Activated CD4-positive, alpha-beta T cell treated with anti-CD3 and anti-CD28 coated beads for 1 hour (primary cell): ENCODE results near the gene HRH2.
"Not testable (repeated sequence)": the region's sequence is repeated elsewhere in the genome, so short reads cannot be mapped to it uniquely, and the experiment has no call there.

ENCODE experiments used
- DNase-seq: peaks from one replicate; pipeline ENCODE4 v3.0.0-alpha.2; 2020

HRH2 gene

DNA sequence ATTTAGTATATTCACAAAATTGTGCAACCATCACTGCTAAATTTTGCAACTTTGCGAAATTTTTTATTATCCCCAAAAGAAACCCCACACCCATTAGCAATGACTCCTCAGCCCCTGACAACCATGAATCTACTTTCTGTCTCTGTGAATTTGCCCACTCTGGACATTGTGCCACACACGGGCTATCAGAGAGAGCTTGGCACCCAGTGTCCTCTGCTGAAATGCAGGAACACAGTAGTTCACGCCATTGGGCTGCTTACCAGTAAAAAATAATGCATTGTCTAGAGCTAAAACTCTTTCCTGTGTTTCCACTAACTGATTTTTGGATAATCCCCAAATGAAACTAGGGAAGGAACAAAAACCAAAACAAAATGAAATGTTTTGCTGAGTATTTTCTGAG lies 60.0 kb downstream of the HRH2 start:
- no peak for DNase-seq

DNA sequence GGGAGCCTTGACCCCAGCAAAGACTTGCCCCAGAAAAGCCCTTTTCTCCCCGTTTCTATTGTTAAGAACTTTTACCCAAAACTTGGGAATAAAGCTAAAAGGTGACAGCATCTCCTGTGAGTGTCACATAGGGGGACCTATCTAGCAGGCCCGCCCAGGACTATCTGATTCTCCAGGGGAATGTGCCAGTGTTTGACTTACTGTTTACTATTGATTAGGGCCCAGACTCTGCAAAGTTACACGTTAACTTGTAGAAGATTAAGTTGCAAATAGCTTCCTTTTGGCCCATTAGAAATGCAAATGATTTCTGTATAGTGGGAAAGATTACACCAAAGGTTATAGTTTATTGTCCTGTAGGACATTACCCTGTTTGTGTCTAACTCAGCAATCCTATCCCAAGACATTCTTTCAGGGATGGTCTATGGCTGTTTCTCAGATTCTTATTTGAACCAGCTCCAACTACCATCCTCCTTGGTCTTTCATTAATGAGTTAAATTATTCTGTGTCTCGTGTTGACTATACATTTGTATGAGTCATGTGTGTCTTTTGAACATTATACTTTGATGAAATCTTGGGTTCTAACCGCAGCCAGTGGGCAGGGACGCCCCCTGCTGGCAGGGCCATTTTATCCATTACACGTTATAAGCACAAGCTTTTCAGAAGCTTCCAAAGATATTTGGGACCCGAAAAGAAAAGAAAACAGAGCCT lies 60.7 kb downstream of the HRH2 start:
- peak; percentile 43 for DNase-seq

DNA sequence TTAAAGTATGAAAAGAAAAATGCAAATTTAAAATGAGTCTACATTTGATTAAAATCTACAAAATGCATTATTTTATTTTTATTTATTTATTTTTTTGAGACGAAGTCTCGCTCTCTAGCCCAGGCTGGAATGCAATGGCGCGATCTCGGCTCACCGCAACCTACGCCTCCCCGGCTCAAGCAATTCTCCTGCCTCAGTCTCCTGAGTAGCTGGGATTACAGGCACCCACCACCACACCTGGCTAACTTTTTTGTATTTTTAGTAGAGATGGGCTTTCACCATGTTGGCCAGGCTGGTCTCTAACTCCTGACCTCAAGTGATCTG lies 61.2 kb downstream of the HRH2 start:
- not testable (repeated sequence) for DNase-seq

DNA sequence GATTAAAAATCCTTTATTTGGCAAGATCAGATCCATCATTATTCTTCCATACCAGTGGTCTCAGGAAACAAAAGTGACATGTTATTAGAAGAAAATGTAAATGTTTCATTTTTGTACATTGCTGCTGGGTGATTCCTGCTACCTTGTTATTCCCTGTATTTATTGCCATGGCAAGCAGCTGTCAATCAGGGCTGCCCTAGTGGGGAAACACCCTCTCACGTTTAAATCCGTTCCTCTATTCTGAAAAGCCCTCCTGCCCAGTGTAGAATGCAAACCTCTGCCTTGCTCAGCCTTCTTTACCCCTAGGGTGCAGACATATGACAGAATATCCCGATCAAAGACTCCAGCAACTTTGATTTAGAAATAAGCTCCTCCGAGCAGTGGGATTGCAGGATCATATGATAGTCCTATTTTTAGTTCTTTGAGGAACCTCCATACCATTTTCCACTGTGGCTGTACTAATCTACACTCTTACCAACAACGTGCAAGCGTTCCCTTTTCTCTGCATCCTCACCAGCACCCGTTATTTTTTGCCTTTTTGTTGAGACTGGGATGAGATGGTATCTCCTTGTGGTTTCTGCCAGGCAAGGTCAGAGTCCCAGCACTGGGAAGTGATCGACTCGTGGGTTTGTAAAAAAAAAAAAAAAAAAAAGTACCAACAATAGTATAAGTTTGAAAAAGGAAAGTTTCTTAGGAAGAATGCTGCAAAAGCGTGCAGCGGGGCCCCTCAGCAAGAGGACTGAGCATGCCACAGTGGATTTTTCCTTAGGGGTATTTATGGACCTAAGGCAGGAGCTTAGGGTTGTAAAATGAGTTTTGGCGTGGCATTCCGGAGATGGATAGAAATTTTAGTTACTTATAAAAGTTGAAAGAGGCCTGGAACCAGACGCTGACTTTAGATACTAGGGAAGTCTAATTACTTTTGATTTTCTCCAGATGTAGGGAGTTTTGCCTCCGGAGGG lies 66.7 kb downstream of the HRH2 start:
- DNase-seq, result no peak

DNA sequence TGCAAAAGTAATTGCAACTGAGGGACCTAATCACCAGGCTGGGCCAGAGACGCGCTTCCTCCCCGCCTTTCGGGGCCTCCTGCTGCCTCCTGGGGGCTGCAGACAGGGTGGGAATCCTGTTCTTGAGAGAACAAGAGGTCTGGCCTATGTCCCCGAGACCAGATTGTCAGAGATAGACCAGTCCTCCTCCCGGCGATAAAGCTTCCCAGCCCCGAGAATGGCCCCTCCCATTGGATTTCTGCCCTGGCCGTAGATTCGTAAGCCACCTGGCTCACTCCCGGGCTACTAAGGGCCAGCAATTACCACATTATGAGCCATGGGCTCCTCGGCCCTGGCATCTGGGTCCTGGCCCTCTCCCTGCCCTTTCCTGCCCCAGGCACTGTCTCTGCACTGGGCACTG lies 70.4 kb downstream of the HRH2 start:
- DNase-seq, result no peak

DNA sequence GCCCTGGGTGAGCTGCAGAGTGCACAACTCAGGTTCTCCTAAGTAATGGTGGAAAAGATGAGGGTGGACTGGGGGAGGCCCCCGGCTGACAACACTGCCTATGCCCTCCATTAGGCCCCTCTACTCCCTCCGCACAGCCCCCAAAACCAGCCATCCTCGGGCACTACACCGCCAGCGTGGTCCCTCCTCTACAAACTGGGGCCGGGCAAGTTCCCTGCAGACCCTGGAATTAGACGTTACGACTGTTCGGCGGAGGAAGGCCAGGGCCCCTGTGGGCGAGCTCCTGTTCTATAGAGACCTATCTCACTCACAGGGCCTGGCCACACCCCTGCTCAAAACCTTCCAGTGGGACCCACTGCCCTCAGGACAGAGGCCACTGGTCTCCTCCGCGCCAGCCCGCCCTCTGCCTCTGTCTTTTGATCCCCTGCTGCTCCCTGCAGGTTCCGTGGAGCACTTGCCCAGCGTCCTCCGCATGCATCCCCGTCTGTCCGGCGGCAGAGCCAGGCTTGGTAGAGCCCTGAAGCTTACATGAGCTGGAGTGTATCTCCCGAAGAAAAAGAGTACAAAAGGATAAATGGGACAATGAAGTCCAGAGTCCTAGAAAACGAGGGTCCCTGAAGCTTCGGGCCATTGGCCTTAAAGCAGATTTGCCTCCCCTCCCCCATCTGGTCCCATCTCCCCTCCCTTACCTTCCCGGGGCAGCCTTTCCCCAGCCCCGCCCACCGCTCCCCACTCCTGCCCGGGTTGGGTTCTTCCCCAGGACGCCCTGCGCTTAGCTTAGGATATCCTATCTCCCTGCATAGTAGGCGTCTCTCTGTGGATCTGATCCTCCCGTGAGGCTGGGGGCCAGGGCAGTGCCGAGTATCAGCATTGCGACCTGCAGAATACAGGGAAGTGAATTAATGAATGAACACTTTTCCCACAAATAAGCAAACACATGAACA lies 71.3 kb downstream of the HRH2 start:
- no peak for DNase-seq

DNA sequence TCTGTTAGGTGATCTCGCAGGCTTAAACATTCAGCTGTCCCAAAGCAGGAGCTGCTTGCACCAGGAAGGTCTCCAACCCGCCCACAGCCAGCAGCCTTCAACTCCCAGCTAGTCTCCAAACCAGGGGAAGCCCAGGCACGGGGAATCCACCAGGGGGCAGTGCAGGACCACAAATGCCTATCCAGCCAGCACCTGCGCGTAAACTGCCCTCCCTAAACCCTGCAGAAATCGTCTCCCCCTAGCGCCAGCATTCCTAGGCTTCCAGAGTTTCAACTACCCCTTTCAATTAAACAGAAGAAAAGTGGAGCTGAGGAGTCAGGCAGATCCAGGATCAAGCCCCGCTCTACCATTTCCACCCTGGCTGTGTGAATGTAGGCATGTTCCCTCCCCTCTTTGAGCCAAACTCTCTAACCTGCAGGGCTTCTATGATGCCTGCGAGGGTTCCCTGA lies 72.0 kb downstream of the HRH2 start:
- peak; percentile 86 for DNase-seq

DNA sequence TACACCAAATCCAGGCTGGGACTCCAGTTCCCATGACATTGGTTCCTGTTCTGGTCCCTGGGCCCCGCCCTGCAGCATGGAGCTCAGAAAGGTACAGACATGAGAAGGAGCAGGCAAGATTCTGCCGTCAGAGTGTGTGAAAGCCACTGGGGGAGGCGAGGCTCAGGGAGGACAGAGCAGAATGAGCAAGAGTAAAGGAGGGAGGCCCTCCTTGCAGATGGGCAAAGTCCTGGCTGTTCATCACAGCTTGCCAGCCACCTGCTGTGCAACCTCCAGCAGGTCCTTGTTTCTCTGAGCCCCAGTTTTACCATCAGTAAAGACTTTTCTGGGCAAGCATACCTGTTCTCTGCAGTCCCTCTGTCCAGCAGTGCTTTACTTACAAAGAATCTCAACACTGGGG lies 73.3 kb downstream of the HRH2 start:
- DNase-seq, result no peak

DNA sequence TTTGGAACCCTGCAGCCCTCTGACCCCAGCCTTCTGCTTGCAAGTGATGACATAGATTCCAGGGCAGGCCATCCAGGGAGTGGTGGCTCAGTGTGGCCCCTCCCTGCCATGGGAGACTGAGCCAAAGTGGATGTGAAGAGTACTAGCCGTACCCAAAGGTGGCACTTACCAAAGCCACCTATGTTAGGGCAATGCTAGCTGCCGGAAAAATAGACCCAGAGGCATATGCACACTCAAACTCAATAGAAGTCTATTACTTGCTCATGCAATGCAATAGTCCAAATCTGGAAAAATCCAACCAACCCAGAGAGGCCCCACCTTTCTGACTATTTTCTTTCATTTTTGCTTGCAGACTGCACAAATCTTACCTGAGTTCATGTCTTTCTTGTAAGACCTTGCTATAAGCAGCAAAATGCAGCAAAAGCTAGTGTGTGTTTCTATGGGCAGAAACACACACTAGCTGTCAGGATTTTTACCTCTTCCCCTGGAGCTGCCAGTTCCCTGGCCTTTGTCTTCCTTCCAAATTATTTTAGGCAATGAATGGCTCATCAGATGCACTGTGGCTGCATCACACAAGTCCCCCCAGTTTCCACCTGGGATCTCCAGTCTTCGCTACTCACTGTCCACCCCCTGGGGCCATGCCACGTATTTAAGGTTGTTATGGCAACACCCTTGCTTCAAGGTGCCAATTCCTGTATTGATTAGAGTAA lies 74.0 kb downstream of the HRH2 start:
- no peak for DNase-seq

DNA sequence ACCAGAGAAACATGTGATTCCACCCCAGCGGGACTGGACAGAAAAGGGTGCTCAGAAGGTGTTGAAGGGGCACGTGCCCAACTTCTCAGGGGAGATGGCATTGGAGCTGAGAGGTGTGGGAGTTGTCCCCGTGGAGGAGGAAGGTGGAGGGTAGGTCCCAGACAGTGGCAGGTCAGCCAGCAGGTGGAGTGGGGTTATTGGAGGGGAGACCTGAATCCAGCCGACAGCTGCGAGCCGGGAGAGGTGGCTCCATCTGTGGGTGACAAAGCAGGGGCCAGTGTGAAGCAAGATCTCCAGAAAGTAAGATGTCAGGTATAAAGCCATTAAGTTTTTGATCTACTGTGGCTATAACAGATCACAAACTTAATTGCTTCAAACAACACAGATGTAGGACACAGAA lies 75.1 kb downstream of the HRH2 start:
- no peak for DNase-seq

DNA sequence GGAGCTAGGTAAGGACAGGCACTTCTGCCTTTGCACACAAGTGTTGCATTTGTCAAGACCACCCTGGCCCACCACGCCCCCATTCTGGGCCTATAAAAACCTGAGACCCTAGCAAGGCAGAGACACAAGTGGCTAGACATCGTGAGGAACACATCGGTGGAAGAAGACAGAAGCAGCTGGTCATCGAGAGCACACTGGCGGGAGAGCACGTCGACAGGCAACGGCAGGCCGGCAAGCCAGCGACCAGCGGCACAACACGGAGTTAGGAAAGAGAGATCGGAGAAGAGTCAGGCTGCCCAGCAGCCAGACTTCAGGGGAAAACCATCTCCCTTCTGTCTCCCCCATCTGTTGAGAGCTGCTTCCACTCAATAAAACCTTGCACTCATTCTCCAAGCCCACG lies 76.1 kb downstream of the HRH2 start:
- DNase-seq, result no peak

DNA sequence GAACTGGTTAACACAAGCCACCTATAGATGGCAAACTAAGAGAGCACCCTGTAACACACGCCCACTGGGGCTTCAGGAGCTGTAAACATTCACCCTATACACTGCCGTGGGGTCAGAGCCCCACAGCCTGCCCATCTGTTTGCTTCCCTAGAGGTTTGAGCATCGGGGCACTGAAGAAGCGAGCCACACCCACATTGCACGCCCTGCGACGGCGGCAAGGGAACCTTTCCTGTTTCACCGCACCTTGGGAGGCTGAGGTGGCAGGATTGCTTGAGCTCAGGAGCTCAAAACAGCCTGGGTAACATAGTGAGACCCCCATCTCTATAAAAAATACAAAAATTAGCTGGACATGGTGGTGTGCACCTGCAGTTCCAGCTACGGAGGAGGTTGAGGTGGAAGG lies 76.6 kb downstream of the HRH2 start:
- no peak for DNase-seq

DNA sequence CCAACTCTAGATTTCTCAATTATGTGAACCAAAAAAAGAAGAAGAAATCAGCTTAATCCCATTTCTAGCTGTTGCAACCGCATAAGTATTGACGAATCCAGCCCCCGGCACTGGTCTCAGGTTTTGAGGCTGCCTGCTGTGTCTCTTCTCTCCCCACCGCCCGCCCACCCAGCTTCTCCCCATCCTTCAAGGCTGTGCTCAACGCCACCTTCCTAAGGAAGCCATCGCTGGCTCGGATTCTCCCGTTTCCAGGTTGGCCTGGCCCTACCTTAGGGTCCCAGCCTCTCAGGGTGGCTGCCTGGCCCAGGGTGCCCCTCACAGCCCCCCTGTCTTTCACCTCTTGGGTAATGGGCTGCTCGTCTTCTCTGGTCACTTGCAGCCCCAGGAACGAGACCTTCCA lies 77.8 kb downstream of the HRH2 start:
- DNase-seq, result no peak

DNA sequence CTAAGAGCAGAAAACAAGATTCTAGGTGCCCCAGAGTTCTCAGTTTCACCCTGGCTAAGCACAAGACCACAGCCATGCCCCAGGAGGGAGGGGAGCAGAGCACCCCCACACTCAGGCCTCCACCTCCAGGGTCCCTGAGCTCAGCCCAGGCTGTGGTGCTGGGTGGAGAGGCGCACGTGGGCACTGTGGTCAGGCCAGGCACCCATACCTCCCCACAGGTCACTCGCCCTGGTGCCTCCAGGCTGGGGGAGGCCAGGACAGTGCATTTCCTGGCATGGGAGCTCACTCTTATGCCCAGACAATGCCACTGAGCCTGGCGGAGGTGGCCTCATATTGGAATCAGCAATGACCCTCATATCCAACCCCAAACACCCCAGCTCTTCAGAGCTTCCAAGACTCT lies 78.8 kb downstream of the HRH2 start:
- no peak for DNase-seq

DNA sequence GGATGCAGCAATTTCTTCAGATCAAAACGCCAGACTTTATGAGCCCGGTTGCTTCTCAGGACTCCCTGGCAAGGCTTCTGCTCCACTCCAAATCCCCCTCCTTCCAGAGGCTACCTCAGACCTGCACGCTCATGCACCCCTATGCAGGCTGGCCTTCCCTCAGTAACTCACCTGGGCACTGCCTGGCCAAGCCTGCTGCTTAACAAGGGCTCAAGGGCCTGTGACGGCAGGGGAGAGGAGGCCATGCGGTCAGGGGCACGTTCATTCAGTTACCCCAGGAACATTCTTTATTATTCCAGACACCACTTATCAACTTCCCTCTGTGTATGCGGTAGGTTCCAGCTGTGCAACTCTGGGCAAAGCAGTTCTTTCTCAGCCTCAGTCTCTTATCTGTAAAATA lies 79.6 kb downstream of the HRH2 start:
- no peak for DNase-seq

DNA sequence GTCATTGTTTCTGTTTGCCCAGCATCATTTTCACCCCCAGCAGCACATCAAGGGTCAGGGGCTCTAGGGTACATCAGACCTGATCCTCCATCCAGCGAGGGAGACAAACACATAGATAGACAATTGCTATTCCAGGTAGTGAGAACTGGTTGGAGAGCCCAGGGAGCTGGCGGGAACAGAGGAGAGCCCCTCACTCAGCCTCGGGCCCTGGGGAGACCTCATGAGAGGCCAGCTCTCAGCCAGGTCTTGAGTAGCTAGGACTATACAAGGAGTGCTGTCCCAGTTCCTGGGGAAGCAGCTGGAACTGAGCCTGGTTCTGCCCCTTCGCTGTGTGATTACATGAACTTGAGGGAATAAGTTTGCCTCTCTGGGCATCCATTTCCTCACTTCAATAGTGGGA lies 80.3 kb downstream of the HRH2 start:
- no peak for DNase-seq

DNA sequence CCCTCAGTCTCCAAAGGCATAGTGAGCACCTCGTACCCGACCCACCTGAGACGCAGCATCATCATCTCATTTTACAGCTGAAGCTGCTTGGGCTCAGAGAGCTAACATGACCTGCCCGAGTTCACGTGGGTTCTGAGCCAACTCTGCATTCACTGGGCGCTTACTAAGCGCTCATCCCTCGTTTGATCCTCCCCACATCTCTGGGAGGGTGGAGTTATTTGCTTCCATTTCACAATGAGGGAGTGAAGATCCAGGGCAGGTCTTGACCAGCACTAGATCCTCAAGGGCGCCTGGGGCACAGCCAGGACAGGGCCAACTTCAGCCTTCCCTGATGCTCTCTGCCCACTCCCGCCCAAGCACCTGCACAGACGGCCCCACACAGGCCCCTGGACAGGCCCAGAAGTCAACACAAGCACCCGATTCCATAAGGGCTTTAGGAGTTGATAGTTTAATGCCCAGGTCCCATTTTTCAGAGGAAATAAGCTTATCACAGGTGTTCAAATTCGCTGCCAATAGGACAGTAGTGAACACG lies 80.8 kb downstream of the HRH2 start:
- no peak for DNase-seq

DNA sequence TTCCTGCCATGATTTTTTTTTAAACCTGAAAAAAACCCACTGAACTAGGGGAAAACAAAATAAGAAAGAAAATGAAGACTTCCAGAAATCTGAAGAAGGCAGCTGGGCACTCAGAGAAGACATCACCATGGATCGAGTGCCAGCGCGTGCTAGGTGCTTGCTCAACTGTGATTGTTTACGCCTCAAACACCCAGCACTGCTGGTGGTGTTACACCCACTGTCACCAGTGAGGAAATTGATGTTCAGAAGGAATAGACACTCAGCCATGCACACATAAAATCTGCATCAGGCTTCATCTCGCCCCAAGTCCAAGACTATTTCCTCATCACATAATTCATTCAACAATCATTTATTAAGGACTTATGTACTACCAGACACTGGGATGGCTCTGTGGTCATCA lies 82.1 kb downstream of the HRH2 start:
- DNase-seq, result no peak

DNA sequence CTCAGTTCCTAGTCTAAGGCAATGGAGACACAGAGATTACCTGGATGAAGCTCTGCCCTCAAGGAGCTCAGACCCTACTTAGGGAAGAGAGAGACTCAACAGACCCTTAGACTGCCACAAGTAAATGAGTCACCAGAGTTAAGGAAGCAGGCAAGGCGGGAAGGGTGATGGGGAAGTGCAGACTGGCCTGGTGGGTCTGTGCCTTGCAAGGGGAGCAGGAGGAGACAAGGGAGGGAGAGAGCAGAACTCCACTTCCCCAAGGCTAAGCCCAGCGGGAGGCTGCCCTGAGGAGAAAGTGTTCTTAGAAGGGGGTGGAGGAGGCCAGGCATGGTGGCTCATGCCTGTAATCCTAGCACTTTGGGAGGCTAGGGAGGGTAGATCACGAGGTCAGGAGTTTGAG lies 83.7 kb downstream of the HRH2 start:
- no peak for DNase-seq

DNA sequence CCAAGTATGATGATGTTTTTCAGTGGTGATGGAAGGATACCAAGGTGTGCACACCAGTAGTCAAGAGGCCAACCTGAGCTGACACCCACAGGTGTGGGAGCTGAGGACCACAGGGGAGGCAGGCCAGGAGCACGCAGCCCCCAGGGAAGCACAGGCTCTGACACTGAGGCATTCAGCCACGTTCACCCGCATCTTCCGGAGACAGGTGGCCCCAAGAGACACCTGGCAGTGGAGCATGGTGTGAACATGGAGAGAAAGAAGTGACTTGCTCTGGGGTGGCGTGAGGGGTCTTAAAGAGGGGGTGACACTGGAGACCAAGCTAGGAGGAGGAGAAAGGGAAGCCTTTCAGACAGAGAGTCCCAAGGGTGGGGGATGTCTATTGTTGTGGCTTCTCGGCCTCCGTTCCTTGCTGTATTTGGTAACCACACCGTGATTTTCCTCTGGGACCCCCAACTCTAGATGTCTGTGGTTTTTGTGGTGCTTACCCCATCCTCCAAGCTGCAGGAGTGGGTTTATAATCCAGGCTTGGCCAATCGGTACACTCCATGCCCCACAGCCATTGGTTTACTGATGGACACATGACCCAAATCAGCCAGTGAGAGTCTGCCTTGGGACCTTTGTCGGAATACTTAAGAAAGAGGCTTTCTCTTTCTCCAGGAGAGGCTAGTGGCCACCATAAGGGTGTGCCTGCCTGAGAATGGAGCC lies 84.6 kb downstream of the HRH2 start:
- no peak for DNase-seq

DNA sequence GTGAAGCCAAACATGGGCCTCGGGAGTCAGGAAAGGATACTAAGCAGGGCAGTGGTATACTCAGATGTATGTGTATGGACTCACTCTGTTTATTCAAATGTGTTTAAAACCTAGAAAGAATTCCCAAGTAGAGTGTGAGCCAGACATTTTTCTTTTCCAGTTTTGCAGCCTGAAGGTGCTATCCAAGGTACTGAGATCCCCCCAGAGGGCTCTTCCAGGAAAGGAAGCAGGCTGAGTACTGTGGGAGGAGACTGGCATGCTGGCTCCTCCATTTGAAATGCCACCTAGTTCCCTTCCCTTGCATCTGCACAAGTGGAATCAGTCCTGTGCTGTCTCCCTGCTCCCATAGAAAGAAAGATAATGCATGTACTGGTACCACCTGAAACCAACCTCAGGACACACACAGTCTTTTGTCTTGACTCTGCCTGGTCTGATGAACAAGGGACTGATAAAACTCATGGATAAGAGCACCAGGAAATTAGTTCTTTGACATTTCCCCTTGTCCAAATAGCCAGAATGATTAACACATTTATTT lies 85.9 kb downstream of the HRH2 start:
- no peak for DNase-seq
